HepG2 (cell line): Measurements from ENCODE around the gene COPE. TPM values are rescaled to one million over a fixed set of nuclear protein-coding genes. Genes with fewer than 3 reads are reported as not detected.

Source experiments
- MYC ChIP-seq: sonication (generic); formaldehyde crosslinking; IDR thresholded peaks from 2 replicates; pipeline ENCODE4 v1.9.0; 2021; ENCODE audit warnings: missing genetic modification reagents, borderline replicate concordance
- RAD21 ChIP-seq: fragments of 450-650 bp; formaldehyde crosslinking; IDR thresholded peaks from 2 replicates; pipeline ENCODE4 v1.5.0; 2020; ENCODE audit warnings: mild to moderate bottlenecking
- TGIF2 ChIP-seq: IDR thresholded peaks from 2 replicates; pipeline ENCODE4 v1.6.1; 2016; ENCODE audit warnings: control low read depth, missing compliant biosample characterization
- ZNF329 ChIP-seq: sonication (generic); formaldehyde crosslinking; IDR thresholded peaks from 2 replicates; pipeline ENCODE4 v1.9.0; 2021; ENCODE audit warnings: low read depth, mild to moderate bottlenecking, missing genetic modification reagents
- ZNF354B ChIP-seq: sonication (generic); formaldehyde crosslinking; IDR thresholded peaks from 2 replicates; pipeline ENCODE4 v1.8.0; 2022; ENCODE audit warnings: mild to moderate bottlenecking, missing genetic modification reagents
- ZNF605 ChIP-seq: sonication (generic); formaldehyde crosslinking; IDR thresholded peaks from 2 replicates; pipeline ENCODE4 v1.8.0; 2022; ENCODE audit warnings: mild to moderate bottlenecking, missing genetic modification reagents
- ZNF687 ChIP-seq: sonication (generic); formaldehyde crosslinking; IDR thresholded peaks from 2 replicates; pipeline ENCODE4 v1.5.1; 2020; ENCODE audit warnings: mild to moderate bottlenecking, missing genetic modification reagents, moderate library complexity
- ZSCAN25 ChIP-seq: sonication (generic); formaldehyde crosslinking; IDR thresholded peaks from 2 replicates; pipeline ENCODE4 v1.8.0; 2022; ENCODE audit warnings: mild to moderate bottlenecking, missing genetic modification reagents
- polyA plus RNA-seq, 8 experiments: library from polyadenylated mRNA; depleted of rRNA in 3 of 8; stranded (reverse) in 7 of 8; unstranded in 1 of 8; fragments of >200 nt; fragmentation: Illumina TruSeq in 4 of 8; extraction: Trizol in 4 of 8; gene quantifications; 2 replicates each; pipeline versions ENCODE4 v1.2.1 to v1.2.3, GENCODE V29; 2011 to 2016; ENCODE audit warnings: low read depth in 4 of 8, missing spikeins in 1 of 8, mixed read lengths in 1 of 8; ENCODE audit not compliant: insufficient read depth in 1 of 8
- total RNA-seq, 5 experiments: library from RNA; depleted of rRNA; stranded (reverse); fragments of >200 nt; fragmentation: Illumina TruSeq; extraction: Trizol; gene quantifications; 2 replicates each; pipeline ENCODE4 v1.2.3, GENCODE V29; 2016; ENCODE audit warnings: low read depth in 1 of 5

The COPE gene
- total and polyA plus RNA-seq, 2 of the 13 experiments (the other 11 are each of a cell fraction or from before 2014, with no cell fraction given): 189 to 205 TPM

- peak; percentile 39 for TF ChIP-seq ZNF687
- 0 out of 2 replicates have a peak, but pooled peaks have one; percentile 15 for TF ChIP-seq ZNF329 (CRISPR knock-in tag)
- no peak for TF ChIP-seq ZNF605 (CRISPR knock-in tag)
- TF ChIP-seq RAD21: 0 out of 2 replicates have a peak, but pooled peaks have one; percentile 15
- no peak for TF ChIP-seq MYC
- TF ChIP-seq ZSCAN25 (CRISPR knock-in tag): 0 out of 2 replicates have a peak, but pooled peaks have one; percentile 24
- TF ChIP-seq TGIF2: 0 out of 2 replicates have a peak, but pooled peaks have one; percentile 27
- TF ChIP-seq ZNF354B (CRISPR knock-in tag): 0 out of 2 replicates have a peak, but pooled peaks have one; percentile 33
Measured at GRCh38 chr19:18941628-18942354, 22.6 kb upstream of the COPE start (continued).
